ENCODE measurements around the gene CAMK2D. TPM values are rescaled to one million over a fixed set of nuclear protein-coding genes. Genes with fewer than 3 reads are reported as not detected.

The CAMK2D gene
- total RNA-seq, 1 donor from 2014 or later, result 50.3 TPM

DNA sequence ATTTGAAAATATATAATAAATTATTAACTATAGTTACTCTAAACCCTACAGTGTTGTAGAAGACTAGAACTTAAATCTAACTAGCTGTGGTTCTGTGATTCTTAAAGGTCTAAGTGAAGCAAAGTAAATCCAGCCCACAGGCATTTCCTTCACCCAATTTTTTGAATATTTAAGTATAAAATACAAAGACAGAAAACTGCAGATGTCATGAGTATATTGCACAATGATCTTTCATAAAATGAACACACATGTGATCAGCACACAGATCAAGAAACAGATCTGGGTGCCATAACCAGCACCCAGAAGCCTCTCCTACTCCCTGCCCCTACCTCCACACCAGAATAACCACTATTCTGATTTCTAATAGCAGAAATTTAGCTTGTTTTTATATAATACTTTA lies 82.9 kb downstream of the CAMK2D start:
- H3K9me3 ChIP-seq, result no peaks in the 10 kb centered on the region
- peaks cover 12% of the 10 kb centered on the region for H3K4me1 ChIP-seq
- DNase-seq (ENCODE audit: extremely low spot score in 2 of 2), result no peak
- H3K27me3 ChIP-seq, result no peaks in the 10 kb centered on the region
- TF ChIP-seq CTCF (IDR thresholded peaks at IDR 0.05) (no peak), POLR2AphosphoS5 (IDR thresholded peaks at IDR 0.05; ENCODE audit: insufficient read depth in 1 of 2, low read depth in 1 of 2) (no peak), POLR2A (IDR thresholded peaks at IDR 0.05) (no peak)
- H3K4me3 ChIP-seq, result no peak overlapping the region
- H3K27ac ChIP-seq, result no peak overlapping the region
- intact Hi-C loops (cut with DNase I), result no loop called here
- no peaks in the 10 kb centered on the region for H3K36me3 ChIP-seq

GRCh38 chr4:113677325-113677724 lies 84.2 kb downstream of the CAMK2D start:
- no peak for TF ChIP-seq POLR2A (IDR thresholded peaks at IDR 0.05)
- TF ChIP-seq POLR2AphosphoS5 (IDR thresholded peaks at IDR 0.05; ENCODE audit: insufficient read depth in 1 of 2, low read depth in 1 of 2), result no peak
- TF ChIP-seq CTCF (IDR thresholded peaks at IDR 0.05), result no peak
- DNase-seq (ENCODE audit: extremely low spot score in 2 of 2), result no peak
- Histone ChIP-seq H3K36me3 (no peaks in the 10 kb centered on the region), H3K4me3 (no peak overlapping the region), H3K4me1 (peaks cover 12% of the 10 kb centered on the region), H3K27me3 (no peaks in the 10 kb centered on the region), H3K9me3 (no peaks in the 10 kb centered on the region), H3K27ac (no peak overlapping the region)
- intact Hi-C loops (cut with DNase I), result no loop called here

- no peaks in the 10 kb centered on the region for H3K27me3 ChIP-seq
- H3K4me3 ChIP-seq, result no peak overlapping the region
- peaks cover 12% of the 10 kb centered on the region for H3K4me1 ChIP-seq
- no peaks in the 10 kb centered on the region for H3K36me3 ChIP-seq
- TF ChIP-seq POLR2AphosphoS5 (IDR thresholded peaks at IDR 0.05; ENCODE audit: insufficient read depth in 1 of 2, low read depth in 1 of 2) (no peak), CTCF (IDR thresholded peaks at IDR 0.05) (no peak), POLR2A (IDR thresholded peaks at IDR 0.05) (no peak)
- no peak overlapping the region for H3K27ac ChIP-seq
- DNase-seq (ENCODE audit: extremely low spot score in 2 of 2), result no peak
- intact Hi-C loops (cut with DNase I), result no loop called here
- H3K9me3 ChIP-seq, result no peaks in the 10 kb centered on the region
These were observed 85.5 kb downstream of the CAMK2D start for GRCh38 chr4:113675731-113676697.

DNA sequence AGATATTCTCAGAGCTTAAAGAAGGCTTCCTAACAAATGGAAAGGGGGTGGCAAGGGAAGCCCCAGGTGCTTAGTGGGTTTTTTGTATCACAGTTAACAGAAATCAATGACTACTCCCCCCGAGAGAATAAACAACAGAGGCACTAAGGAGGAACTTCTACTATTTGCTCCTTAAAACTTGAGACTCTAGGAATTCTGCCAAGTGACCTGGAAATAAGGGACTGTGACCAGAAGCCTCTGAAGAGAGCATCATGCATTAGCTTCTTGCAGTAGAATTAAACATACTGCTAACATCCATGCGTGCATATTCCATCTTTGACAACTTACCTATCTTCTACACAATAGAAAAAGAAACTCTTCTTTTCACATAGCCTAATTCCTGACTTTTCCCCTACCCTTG lies 86.8 kb downstream of the CAMK2D start:
- Histone ChIP-seq H3K27ac (no peak overlapping the region), H3K27me3 (no peaks in the 10 kb centered on the region), H3K4me3 (no peak overlapping the region), H3K9me3 (no peaks in the 10 kb centered on the region), H3K4me1 (peaks cover 12% of the 10 kb centered on the region), H3K36me3 (no peaks in the 10 kb centered on the region)
- no peak for TF ChIP-seq POLR2A (IDR thresholded peaks at IDR 0.05)
- no peak for TF ChIP-seq POLR2AphosphoS5 (IDR thresholded peaks at IDR 0.05; ENCODE audit: insufficient read depth in 1 of 2, low read depth in 1 of 2)
- TF ChIP-seq CTCF (IDR thresholded peaks at IDR 0.05), result no peak
- intact Hi-C loops (cut with DNase I), result no loop called here
- no peak for DNase-seq (ENCODE audit: extremely low spot score in 2 of 2)

DNA sequence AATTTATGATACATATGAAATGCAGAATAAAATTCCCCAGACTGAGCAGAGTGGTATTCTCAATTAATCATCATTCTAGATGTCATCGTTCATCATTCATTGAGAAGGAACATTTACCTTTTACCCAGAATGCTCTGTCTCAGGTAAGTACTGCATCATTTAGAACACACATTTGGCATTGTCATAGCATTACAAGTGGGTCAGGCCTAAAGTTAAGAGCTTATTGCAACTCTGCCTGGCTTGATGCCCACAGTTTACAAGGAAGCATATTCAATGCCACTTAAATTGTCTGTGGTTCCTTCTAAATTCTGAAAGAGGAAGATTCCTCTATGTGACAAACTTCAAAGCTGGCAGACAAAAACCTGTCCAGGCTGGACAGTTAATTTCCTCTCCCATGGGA lies 87.3 kb downstream of the CAMK2D start:
- H3K27me3 ChIP-seq, result no peaks in the 10 kb centered on the region
- no peak for TF ChIP-seq POLR2A (IDR thresholded peaks at IDR 0.05)
- no peak for TF ChIP-seq POLR2AphosphoS5 (IDR thresholded peaks at IDR 0.05; ENCODE audit: insufficient read depth in 1 of 2, low read depth in 1 of 2)
- TF ChIP-seq CTCF (IDR thresholded peaks at IDR 0.05), result no peak
- H3K27ac ChIP-seq, result no peak overlapping the region
- no peaks in the 10 kb centered on the region for H3K36me3 ChIP-seq
- no peak for DNase-seq (ENCODE audit: extremely low spot score in 2 of 2)
- peaks cover 12% of the 10 kb centered on the region for H3K4me1 ChIP-seq
- intact Hi-C loops (cut with DNase I), result no loop called here
- H3K9me3 ChIP-seq, result no peaks in the 10 kb centered on the region
- H3K4me3 ChIP-seq, result no peak overlapping the region
